Activated CD4-positive, CD25-positive, alpha-beta regulatory T cell (primary cell): Measurements from ENCODE around the gene SMAD2.

Experiments
- DNase-seq, 4 experiments: peaks; one replicate each; lab custom pipeline; 2025; lab: John Stamatoyannopoulos, UW

SMAD2 gene

DNA sequence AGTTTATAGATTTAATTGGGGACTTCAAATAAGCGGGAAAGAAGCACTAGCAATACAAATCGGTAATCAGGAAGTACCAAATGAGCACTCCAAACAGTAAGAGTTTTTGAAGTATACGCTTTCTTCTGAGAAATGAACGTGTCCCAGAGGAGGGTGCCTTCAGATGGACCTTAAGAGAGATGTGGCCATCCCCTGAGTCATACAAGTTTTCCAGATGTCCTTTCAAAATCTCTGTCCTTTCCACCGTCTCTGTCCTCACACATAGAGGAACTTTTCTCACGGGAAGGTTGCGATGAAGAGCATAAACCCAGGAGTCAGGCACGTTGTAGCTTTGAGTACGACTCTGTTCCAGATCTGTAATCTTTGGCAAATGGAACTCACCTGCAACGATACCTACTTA lies 1.7 kb upstream of the SMAD2 start:
- DNase-seq, result no peak

- DNase-seq, result peak in 1 of 4 experiments; percentile 6
Observed at GRCh38 chr18:47931718-47932103, 1.3 kb upstream of the SMAD2 start.

DNA sequence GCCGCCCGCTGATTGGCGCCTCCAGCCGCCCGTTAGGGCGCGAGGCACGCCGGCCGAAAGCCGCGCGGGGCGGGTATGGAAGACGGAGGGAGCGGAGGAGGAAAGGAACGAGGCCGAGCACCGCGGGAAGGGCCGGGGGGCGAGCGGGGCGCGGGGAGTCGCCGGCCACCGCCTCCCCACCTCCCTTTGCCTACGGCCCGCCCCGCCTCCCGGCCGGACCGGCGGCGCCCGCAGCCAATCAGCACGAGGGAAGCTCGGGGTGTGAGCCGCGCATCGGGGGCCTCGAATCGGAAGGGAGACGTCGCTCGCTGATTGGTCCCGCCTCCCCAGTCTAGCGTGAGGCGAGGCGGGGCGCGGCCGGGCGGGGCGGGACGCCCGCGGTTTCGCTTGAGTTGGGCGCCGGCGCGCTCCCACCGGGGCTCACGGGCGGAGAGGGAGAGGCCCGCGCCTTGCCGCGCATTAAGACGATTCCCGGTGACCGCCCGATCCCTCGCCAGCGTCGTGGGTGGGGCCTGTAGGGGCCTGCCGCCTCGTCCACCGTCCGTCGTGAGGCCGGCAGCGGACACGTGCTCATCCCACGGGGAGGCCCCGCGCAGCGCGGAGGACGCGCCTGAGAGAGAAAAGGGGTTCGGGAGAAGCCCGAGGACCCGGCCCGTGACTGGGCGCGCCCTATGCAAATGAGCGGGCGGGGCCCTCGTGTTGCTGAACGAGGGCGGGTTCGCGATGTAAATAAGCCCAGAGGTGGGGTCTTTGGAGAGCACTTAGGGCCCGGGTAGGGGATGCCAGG lies 665 bp upstream of the SMAD2 start:
- DNase-seq, result peak; percentile 84 to 91 (median 89)

GRCh38 chr18:47929681-47930198 lies 719 bp downstream of the SMAD2 start:
- no peak for DNase-seq

- DNase-seq, result no peak
Observed at GRCh38 chr18:47928466-47928865, 2.0 kb downstream of the SMAD2 start.

- no peak for DNase-seq
Observed at GRCh38 chr18:47926101-47926850, 4.2 kb downstream of the SMAD2 start.

GRCh38 chr18:47919916-47920315 lies 10.5 kb downstream of the SMAD2 start:
- no peak for DNase-seq

DNA sequence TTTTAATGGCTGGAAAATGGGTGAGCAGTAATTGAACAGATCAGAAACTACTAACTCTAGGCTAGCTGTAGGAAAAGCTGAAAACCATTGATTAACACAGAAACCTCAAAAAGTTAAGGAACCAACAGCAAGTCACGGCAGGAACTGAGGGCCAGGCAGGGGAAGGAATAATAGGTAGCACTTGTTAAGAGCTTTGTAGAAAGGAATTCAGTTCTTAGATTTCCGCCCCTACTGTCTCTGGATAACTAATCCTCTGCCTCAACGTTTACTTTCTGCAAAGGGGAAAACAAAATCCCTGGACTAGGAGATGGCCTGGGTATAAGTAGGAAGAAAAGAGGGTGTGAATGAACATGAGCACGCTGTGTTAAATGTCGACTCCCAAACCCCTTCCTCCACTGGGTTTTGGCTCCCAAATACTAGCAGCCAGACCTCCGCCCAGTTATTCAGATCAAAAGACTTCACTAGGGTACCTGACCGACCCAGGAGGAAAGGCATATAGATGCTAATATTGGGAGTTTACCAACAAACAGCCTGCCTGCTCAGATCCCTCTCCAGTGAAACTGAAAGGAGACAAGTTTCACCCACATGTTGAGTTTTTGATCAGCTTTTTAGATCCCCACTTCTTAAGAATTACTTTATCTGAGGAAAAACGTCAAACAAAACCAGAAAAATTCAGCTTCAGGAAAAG lies 12.4 kb downstream of the SMAD2 start:
- DNase-seq, result no peak

DNA sequence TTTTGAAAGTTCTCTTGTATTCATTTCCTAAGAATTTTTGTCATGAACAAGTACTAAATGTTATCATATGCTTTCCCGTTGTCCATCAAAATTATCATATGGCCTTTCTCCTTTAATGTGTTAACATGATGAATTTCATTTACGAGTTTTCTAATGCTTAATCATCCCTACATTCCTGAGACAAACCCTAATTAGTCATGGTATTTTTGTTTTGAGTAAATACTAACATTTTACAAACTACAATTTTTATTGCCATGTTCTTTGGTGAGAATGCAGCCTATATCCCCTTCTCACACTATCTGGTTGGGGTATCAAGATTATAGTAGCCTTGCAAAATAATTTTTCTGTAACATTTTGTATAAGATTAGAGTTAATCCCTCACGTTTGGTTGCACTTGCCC lies 14.5 kb downstream of the SMAD2 start:
- no peak for DNase-seq

DNA sequence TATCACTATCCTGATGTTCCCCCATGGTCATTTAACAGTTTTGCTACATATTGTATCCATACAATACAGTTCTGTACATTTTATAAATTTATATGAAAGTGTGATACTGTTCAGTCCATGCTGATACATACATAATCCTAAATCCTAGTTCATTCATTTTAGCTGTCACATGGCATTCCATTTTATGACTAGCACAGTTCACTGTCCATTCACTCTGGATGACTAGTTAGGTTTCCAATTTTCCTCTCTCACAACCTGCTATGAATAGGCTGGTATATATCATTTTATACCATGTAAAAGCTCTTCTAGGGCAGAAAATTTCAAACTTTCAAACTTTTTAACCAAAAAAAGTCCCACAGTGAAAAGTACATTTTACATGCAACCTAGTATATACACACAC lies 15.2 kb downstream of the SMAD2 start:
- no peak for DNase-seq

- no peak for DNase-seq
Observed at GRCh38 chr18:47912794-47913585, 17.5 kb downstream of the SMAD2 start.

DNA sequence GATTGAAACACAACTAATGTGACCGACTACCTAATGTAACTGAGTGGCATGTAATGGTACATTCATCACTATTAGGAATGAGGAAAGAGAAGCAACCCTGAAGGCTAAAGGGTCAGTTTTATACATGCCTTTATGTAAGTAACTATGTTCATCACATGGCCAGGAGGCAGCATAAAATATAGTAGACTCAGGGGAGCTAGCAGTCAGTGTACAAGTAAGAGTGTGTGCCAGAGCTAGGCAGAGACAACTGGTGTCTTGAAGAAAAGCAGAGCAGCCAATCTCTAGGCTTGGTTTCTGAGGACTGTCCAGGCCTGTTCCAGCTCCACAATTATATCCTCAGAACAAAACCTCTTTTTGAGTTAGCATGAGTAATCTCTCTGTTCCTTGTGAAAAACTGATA lies 18.1 kb downstream of the SMAD2 start:
- DNase-seq, result no peak

DNA sequence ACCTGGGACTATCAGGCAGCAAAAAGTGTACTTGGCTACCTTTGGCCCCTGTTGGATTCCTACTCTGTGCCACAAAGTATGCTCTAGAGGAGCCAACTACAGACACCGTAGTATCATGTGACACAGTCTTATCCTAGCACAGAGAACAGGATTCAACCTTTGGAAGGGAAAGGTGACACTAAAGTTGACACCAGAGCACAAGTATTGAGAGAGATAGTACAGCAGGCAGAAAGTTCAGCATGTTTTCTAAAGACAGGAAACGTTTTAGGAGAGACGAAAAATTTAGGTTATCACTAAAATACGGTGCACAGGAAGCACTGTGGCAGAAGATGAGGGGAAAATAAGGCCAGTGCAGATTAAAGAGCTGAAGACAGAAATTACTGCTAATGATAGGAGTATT lies 18.6 kb downstream of the SMAD2 start:
- no peak for DNase-seq

- no peak for DNase-seq
Observed at GRCh38 chr18:47909484-47909883, 21.0 kb downstream of the SMAD2 start.

DNA sequence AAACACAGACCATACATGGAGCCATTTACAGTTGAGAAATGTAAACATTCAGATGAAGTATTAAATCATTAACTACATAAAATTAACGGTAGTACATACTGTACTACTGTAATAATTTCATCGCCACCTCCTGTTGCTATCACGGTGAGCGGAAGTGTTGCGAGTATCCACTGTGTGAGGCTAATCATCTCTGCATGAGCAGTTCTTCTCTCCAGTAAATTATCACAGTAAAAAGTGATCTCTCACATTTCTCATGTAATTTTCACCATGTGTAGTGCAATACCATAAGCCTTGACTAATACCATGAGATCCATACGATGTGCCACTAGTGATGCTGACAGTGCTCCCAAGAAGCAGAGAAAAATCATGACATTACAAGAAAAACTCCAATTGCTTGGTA lies 21.9 kb downstream of the SMAD2 start:
- DNase-seq, result no peak

- no peak for DNase-seq
Observed at GRCh38 chr18:47906408-47906807, 24.1 kb downstream of the SMAD2 start.

- no peak for DNase-seq
Observed at GRCh38 chr18:47903809-47904208, 26.6 kb downstream of the SMAD2 start.

- DNase-seq, result no peak
Observed at GRCh38 chr18:47901624-47902362, 28.7 kb downstream of the SMAD2 start.

DNA sequence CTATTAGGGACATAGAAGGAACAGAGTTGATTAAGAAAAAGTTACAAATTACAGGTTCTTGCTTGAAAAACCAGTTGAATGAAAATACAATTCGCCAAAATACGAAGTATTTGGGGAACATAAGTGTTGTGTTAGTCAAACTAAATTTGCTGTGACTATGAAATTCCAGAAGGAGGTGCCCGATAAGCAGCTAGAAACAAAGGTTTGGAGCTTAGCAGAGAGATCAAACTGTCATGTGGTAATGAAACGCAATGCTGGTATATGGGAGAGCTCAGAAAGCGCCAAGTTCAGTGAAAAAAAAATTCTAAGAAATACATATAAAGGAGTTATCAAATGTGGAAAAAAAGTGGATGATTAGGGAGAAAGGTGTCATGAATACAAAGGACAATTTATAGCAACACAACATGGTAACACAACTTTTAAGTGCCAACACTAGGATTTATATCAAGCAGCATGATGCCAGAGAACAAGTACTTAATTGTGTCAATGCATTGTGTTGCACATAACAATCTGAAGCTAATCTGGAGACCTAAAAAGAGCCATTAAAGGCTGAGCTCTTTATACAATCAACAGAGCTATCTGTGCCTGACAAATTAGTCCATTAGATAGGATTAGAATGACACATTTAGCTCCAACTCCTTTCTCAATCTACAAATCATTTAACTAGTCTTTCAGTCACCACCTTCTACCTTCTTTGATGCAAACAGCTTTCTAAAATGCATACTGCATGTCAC lies 31.2 kb downstream of the SMAD2 start:
- DNase-seq, result no peak

- DNase-seq, result no peak
Observed at GRCh38 chr18:47898696-47899095, 31.8 kb downstream of the SMAD2 start.
